ENCODE data around the gene GLP2R.

Gene GLP2R

GRCh38 chr17:9926150-9926804 is 100.6 kb downstream of the GLP2R start:
- no peak for DNase-seq

DNA sequence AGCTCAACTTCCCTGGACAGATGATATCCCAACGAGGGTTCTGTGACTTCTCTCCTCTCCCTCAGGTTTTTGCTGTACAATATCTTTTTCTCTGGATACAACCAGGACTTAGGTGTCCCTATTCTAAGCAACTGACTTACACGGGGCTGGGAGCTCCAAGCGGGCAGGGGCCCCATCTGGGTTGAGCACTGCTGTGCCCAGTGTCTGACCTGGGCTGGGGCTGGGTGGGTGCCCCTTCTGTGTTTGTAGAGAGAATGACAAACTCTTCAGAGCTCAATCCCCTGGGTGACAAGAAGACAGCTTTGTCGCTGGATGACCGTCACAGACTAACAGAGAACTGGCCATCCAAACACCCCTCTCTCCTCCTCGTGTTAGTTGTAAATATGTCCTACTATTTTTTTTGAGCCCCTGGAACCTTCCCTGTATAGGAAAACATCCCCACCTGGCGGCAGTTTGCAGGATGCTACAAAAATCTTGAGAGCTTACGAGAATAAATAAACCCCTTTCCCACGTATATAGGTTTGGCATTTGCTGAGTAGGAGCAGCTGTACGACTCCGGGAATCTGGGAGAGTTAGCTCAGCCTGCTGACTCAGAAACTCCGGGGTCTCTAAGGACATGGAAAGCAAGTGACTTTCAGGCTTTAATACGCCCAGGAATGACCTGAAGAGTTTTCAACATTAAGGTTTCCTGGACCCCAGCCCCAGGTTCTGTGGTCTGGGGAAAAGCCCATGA is 103.0 kb downstream of the GLP2R start:
- no peak for DNase-seq

DNA sequence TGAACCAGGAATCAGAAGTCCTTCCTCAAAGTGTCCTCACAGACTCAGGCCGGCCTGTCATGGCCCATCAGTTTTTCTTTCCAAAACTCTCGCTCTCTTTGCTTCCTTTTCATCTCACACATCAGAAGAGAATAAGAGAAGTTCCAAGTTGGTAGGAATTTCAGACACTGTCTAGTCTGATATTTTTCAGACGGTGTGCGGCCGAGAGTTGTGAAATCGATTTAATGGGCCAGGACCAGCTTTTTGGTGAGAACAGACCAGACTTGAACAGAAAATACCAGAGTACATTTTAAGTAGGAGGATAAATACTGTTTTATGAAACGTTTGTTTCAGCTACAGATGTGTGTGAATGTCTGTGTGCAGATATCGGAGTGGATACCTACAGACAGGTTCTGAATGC is 104.1 kb downstream of the GLP2R start:
- DNase-seq, result no peak

GRCh38 chr17:9931144-9931741 is 105.5 kb downstream of the GLP2R start:
- no peak for DNase-seq

- DNase-seq, result no peak
Observed at GRCh38 chr17:9932491-9932890, 106.8 kb downstream of the GLP2R start.

DNA sequence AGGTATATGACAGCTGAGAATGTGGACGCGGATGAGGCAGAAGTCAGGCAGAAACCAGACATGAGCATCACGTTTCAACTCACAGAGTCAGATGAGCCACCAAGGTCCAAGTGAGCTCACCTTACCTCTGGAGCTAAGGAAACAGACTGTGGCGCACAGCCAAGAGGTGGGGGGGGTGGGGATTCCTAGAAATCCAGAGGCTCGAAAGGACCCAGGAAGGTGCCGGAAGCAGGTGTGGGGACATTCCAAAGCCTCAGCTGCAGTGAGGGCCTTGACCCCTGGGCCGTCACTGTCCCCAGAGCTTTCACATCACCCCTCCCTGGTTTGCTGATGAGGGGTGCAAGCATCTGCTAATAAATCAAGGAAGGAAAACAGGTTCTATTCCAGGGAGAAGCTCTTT is 108.6 kb downstream of the GLP2R start:
- no peak for DNase-seq

DNA sequence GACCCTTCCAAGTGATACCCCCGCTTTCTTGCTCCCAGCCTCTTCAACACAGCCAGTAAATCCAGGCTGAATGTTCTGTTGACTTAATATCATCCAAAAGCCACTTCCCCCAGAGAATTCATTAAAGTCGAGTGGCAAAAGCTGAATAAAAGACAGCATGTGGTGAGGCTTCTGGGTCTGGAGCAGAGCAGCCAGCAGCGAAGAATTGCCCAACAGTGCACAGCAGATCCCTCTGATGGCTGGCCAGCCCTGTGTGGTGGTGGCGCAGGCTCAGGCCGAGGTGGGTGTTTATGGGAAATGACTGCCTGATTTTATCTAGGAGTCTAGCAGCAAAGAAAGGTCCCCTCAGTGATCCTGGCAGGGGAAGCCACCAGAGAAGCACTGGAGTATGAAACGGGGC is 109.7 kb downstream of the GLP2R start:
- DNase-seq, result no peak

GRCh38 chr17:9936095-9936494 is 110.4 kb downstream of the GLP2R start:
- DNase-seq, result no peak

DNA sequence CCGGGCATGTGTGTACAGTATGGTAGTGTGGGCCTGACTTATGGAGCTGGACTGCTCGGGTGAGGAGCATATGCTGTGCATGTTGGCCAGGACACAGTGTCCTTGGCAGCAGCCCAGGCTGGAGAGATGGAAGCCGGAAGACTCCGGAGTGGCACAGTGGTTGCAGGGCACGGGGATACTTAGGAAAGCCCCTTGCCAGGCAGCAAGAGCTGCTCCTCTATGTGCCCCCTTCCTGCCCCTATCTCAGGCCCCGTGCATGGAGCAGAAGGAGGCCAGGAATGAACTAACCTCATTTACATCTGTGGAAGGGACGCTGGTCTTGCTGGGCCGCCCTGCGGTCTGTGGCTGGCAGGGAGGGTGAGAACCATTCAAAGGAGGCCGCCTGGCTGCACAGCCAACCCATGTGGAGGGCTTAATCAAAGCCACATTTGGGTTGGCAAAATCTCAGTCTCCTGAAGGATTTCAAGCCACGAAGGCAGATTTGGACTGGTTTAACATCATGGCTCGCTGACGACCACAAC is 111.6 kb downstream of the GLP2R start:
- DNase-seq, result no peak

- DNase-seq, result no peak
Observed at GRCh38 chr17:9937901-9938300, 112.2 kb downstream of the GLP2R start.

DNA sequence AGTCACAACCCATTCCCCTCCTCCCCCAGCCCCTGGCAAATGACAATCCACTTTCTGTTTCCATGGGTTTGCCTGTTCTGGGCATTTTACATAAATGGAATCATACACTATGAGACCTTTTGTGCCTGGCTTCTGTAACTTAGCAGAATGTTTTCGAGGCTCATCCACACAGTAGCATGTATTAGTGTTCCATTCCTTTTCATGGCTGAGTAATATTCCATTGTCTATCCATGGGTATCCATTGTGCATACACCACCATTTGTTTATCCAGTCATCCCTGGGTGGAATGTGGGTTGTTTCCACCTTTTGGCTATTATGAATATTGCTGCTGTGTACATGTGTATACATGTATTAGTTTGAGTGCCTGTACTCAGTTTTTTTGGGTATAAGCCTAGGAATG is 113.0 kb downstream of the GLP2R start:
- DNase-seq, result no peak

DNA sequence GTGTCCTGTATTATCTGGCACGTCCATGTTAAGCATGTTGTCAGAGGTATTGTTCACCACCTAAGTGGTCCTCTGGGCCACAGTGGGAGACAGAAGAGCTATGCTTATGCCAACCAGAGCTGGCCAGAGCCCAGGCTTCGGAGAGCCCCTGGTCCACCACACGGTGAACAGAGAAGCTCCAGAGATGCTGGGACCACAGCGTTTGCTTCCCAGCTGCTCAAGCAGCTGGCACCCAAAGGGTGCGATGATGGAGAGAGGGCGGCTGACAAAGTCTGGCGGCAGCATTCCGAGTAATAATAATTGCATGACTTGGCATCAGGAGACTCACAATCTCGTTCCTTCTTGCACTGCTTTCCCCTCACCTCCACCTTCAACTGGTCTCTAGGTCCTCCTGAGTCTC is 115.1 kb downstream of the GLP2R start:
- no peak for DNase-seq

- no peak for DNase-seq
Observed at GRCh38 chr17:9941305-9941704, 115.6 kb downstream of the GLP2R start.

Data from NCI-H1930 (cell line).